RKO (cell line): Measurements from ENCODE around the gene NOX3.
A peak's percentile ranks its signal among the peaks of the same experiment; 100 is the strongest.

Experiments used
- DNase-seq: peaks from one replicate; pipeline ENCODE4 v3.0.0-alpha.2; 2016; ENCODE audit warnings: low spot score

The NOX3 gene

GRCh38 chr6:155399062-155399744 is 56.4 kb downstream of the NOX3 start:
- DNase-seq, result no peak

GRCh38 chr6:155398701-155399061 is 57.0 kb downstream of the NOX3 start:
- no peak for DNase-seq

DNA sequence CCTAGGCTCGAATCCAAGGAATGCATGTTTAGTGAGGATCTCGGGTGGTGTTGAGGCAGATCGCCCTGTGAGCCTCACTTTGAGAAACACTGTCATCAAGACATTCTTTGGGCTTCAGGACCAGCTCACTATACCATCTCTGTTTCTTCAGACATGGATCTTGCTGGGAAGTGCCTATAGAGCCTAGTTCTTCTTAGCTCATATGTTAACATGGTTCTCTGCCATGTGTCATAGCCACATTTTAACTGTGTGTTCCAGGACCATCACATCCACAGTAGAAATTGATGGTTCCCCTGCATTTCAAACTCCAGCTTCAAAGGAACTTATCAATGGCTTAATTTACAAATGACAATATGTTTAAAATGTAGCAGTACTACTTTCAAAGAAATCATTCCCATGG is 57.4 kb downstream of the NOX3 start:
- DNase-seq, result no peak

- DNase-seq, result no peak
Observed at GRCh38 chr6:155397172-155397705, 58.4 kb downstream of the NOX3 start.

GRCh38 chr6:155396605-155397004 is 59.0 kb downstream of the NOX3 start:
- DNase-seq, result no peak

DNA sequence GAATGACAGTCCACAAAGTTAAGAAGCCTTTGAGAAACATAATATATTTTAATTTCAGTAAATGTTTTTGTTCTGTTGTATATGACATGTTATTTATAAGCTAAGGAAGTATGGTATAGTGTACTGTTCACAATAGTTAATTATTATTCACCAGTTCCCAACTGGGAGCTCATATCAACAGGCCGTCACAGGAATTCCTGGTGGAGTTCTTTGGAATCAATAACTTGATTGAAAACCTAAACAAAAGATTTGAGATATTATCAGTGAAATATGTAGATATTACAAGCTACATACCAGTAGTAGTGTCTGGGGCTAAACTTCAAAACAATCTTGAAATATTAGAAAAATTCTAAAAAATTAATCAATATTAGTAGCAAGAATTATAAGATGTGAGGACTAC is 60.3 kb downstream of the NOX3 start:
- no peak for DNase-seq

DNA sequence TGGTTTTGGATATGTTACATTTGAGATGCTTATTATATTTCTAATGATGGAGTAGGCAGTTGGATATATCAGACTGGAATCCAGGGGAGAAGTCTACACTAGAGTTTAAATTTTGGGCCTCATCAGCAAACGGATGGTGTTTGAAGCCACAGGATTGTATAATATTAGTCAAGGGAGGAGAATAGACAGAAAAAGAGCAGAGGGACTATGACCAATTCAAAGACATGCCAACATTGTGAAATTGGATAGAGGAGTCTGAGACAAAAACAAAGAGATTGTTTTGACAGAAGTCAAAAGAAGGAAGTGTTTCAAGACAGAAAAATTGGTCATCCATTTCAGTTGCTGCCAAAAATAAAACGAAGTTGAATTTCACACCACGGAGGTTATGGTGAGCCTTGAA is 66.5 kb downstream of the NOX3 start:
- DNase-seq, result no peak

- DNase-seq, result no peak
Observed at GRCh38 chr6:155388591-155388990, 67.0 kb downstream of the NOX3 start.

DNA sequence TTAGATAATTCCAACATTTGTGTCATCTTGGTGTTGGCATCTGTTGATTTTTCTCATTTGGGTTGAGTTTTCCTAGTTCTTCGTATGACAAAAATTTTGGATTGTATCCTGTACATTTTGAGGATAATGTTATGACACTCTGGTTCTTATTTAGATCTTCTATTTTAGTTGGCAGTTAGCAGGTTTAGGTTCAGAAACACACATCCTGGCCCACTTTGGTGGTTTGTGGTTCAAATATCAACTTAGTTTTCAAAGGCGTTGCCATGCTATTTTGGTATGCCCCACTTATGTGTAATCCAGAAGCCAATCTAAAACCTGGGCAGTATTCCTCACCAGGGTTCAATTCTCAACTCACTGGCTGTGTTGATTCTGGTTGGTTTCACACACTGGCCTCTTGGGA is 68.2 kb downstream of the NOX3 start:
- no peak for DNase-seq

GRCh38 chr6:155384321-155384952 is 71.2 kb downstream of the NOX3 start:
- DNase-seq, result no peak

- DNase-seq, result no peak
Observed at GRCh38 chr6:155383913-155384312, 71.7 kb downstream of the NOX3 start.

- DNase-seq, result no peak
Observed at GRCh38 chr6:155382338-155382685, 73.3 kb downstream of the NOX3 start.

GRCh38 chr6:155381673-155382337 is 73.8 kb downstream of the NOX3 start:
- DNase-seq, result no peak

DNA sequence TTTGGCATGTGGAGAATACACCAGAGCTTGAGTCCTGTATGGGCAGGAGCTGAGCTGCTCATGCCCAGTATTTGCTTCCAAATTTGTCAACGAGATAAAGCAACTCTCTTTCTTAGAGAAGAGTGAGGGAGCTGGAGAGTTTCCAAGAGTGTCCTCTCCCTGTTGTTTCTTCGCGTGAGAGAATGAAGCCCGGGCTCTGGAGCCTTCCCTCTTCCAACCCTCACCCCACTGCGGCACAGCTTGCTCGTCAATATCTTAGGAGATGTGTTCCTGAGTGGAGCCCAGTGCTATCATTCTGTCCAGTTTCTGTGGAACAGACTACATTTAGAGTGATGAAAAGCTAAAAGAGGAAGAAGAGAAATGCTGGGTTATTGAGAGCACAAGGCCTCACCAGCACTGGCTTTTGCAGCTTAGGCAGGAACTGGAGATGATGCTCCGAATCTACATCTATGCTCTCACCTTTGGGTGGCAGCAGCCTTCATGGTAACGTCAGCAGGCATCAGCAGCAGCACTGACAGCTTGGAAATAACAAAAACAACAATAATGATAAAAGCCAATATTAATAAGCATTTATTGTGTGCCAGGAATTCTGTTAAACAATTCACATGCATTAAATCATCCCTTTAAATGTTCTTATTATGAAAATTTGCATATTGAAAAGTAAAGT is 74.8 kb downstream of the NOX3 start:
- no peak for DNase-seq

DNA sequence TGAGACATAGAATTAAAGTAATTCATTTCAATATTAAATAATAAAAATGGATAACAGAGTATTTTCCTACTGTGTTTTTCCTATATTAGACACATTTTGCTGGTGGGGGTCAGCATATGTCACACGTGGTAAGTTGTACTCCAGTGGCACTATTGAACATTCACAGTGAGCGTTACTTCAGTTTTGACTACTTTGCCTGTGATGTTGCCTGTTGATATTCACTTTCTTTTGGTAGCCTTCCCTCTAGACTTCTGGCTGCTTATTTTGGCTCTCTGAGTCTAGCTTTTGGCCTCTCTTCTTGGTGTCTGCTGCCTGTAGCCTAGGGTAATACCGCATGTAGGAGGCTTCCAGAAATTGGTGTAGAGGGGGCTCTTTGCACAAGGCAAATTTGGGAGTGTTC is 76.9 kb downstream of the NOX3 start:
- no peak for DNase-seq

- no peak for DNase-seq
Observed at GRCh38 chr6:155378276-155378675, 77.4 kb downstream of the NOX3 start.

GRCh38 chr6:155377061-155377460 is 78.6 kb downstream of the NOX3 start:
- peak; percentile 5 for DNase-seq

DNA sequence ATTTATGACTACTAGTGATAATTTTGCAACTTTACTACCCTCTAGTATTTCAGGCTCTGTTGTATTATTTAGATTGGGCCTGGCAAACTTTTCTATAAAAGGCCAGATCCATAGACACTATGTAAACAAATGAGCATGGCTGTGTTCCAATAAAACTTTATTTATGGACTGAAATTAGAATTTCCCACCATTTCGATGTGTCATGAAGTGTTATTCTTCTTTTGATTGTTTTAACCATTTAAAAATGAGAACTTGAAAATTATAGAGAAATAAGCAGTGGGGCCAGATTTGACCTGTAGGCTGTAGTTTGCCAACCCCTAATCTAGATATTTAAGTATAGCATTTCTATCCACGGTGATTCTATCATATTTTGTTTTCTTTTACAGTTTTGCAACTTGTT is 79.8 kb downstream of the NOX3 start:
- no peak for DNase-seq

- DNase-seq, result no peak
Observed at GRCh38 chr6:155374681-155375080, 81.0 kb downstream of the NOX3 start.

GRCh38 chr6:155373276-155373675 is 82.4 kb downstream of the NOX3 start:
- DNase-seq, result no peak

DNA sequence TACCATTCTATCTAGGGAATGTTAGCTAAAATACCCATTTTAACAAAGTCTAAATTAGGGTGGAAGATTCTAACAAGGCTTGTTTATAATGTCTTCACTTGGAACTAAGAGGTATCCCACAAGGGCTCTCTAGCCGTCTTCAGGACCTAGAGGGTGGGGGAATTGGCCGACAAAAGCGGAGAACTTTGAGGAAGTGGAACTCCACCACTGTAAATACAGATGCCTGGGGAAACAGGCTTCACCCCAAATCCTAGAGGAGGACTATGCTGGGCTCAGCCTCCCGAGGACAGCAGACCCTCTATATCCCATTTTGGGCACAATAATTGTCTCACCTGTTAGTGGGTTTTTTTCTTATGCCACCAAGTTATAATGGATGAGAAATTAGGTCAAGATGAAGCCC is 83.4 kb downstream of the NOX3 start:
- no peak for DNase-seq

DNA sequence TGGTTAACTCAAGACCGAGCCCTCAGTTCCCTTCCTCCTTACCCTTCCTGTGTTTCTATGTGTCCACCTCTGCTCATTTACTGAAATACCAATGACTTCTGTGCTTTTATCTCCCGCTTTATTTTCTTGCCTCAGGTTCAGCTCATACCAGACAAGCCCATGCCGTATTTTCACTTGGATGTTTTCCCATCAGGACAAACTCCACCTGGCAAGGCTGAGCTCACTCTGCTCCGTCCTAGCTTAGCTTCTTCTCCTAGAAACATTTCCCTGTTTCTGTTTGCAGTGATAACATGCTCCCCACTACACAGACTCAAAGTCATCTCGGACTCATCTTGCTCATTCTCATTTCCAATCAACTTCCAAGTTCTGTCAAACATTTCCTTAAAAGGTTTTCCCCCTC is 84.4 kb downstream of the NOX3 start:
- no peak for DNase-seq

DNA sequence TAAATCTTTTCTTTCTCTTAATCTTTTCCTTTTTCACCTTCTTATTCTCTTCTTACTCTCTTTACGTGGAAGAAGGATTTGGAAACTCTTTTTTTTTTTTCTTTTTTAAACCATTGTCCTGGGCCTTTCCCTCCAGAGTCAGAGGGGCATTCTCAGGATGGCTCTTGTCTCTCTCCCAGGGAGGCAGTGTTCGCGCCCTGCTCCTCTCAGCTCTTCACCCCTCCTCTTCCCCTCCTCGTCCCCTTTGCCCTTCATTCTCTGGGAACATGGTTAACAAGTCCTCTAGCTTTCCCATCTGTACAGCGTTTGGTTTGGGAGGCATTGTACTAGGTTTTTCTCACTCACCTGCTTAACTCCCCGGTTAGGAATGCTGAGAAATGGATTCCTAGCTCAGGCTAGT is 89.3 kb downstream of the NOX3 start:
- DNase-seq, result no peak
